ENCODE measurements around the gene SORBS1.

The SORBS1 gene

DNA sequence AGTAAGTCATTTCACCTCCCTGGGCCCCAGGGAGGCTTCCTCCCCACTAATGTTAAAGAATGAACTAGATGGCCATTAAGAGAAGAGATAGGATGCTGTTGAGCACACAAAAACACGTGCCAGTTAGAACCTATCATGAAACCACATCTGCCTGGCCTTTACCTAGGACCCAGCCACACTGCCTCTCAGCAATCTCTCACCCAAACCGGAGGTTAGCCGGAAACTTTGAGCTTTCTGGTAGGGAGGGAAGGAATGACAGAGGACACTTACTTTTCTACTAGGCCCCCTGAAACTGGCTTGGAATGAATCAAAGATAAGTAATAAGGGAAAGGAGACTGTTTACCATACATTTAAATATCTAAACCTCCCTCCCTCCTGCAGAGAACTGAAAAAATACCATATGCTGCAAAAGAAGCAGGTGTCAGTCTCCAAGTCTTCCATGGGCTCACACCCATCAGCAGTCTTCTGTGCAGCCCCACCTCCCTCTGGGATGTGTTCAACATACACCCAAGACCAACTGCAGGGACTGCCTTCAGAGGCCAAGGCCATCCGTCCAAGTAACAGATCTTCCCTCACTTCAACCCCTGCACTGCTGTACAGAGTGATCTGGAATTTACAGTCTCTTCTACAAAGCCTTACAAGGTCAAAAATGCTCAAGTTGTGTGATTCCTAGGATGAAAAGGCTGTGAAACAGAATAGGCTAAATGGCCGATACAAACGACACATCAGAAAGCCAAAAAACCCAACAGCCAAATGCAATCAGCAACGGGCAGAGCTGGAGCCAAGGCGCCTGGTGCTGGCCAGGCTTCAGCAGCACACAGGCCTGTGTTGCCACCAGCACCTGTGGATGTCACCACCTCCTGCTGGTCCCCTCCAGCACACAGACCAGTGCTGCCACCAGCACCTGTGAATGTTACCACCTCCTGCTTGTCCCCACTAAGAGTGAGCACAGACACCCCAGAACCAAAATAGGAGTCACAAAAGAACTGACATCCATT is 42.4 kb downstream of the SORBS1 start:
- Histone ChIP-seq H3K27me3 (ENCODE audit: insufficient read depth, poor library complexity, severe bottlenecking) (no peaks in the 10 kb centered on the region), H3K4me3 (replicated peaks; ENCODE audit: insufficient read depth, low read length) (no peak overlapping the region), H3K27ac (replicated peaks) (no peak overlapping the region)
- DNase-seq (ENCODE audit: low read depth in 1 of 2, low spot score in 1 of 2), result no peak
- TF ChIP-seq POLR2AphosphoS5 (IDR thresholded peaks at IDR 0.05; ENCODE audit: low read depth) (no peak), SPI1 (IDR thresholded peaks at IDR 0.05; ENCODE audit: borderline replicate concordance, low read depth) (no peak), GABPA (IDR thresholded peaks at IDR 0.05; ENCODE audit: low read depth) (no peak)
- TF ChIP-seq, protein P1, sequence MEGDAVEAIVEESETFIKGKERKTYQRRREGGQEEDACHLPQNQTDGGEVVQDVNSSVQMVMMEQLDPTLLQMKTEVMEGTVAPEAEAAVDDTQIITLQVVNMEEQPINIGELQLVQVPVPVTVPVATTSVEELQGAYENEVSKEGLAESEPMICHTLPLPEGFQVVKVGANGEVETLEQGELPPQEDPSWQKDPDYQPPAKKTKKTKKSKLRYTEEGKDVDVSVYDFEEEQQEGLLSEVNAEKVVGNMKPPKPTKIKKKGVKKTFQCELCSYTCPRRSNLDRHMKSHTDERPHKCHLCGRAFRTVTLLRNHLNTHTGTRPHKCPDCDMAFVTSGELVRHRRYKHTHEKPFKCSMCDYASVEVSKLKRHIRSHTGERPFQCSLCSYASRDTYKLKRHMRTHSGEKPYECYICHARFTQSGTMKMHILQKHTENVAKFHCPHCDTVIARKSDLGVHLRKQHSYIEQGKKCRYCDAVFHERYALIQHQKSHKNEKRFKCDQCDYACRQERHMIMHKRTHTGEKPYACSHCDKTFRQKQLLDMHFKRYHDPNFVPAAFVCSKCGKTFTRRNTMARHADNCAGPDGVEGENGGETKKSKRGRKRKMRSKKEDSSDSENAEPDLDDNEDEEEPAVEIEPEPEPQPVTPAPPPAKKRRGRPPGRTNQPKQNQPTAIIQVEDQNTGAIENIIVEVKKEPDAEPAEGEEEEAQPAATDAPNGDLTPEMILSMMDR (IDR thresholded peaks at IDR 0.05; ENCODE audit: insufficient read depth, low read length), result no peak
- TF ChIP-seq, protein P2, sequence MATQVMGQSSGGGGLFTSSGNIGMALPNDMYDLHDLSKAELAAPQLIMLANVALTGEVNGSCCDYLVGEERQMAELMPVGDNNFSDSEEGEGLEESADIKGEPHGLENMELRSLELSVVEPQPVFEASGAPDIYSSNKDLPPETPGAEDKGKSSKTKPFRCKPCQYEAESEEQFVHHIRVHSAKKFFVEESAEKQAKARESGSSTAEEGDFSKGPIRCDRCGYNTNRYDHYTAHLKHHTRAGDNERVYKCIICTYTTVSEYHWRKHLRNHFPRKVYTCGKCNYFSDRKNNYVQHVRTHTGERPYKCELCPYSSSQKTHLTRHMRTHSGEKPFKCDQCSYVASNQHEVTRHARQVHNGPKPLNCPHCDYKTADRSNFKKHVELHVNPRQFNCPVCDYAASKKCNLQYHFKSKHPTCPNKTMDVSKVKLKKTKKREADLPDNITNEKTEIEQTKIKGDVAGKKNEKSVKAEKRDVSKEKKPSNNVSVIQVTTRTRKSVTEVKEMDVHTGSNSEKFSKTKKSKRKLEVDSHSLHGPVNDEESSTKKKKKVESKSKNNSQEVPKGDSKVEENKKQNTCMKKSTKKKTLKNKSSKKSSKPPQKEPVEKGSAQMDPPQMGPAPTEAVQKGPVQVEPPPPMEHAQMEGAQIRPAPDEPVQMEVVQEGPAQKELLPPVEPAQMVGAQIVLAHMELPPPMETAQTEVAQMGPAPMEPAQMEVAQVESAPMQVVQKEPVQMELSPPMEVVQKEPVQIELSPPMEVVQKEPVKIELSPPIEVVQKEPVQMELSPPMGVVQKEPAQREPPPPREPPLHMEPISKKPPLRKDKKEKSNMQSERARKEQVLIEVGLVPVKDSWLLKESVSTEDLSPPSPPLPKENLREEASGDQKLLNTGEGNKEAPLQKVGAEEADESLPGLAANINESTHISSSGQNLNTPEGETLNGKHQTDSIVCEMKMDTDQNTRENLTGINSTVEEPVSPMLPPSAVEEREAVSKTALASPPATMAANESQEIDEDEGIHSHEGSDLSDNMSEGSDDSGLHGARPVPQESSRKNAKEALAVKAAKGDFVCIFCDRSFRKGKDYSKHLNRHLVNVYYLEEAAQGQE (IDR thresholded peaks at IDR 0.05; ENCODE audit: insufficient replicate concordance, low read depth), result no peak

DNA sequence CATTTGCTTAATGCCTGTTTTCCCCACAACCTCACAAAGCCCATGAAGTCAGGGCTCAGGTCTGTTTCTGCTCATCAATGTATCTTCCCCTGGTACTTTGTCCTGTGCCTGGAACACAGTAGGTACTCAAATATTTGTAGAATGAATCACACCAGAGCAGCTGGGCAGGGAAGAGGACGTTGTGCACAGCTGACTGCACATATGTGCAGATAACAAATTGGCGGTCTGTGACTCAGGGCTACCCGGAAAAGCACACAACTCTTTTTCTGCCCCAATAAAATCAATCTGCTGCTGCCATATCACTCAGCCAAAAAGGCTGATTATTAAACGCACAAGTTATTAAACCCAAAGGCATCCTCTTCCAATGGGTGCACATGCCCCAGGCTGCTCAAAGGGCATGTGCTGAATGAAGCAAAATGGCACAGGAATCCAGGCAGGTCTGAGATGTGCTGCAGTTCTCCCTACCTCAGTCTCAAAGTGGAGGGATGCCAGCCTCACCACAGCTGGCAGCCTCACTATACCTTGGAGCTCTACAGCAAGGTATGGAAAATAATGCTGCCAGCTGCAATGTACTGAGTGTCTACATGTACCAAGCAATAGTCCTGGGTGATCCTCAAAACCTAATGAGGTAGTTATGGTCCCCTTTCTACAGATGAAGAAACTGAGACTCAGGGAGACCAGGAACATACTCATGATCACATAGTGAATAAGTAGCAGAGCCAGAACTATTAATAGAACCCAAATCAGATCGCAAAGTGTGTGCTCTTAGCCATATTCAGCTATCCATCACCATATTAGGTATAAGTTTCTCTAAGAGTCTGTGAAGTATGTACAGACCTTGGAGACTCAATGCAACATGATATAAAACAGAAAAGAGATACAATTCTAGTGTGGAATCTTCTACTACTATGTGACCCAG is 43.4 kb downstream of the SORBS1 start:
- H3K27me3 ChIP-seq (ENCODE audit: insufficient read depth, poor library complexity, severe bottlenecking), result no peaks in the 10 kb centered on the region

More for the DNA sequence above, 43.4 kb downstream of the SORBS1 start:
- H3K27ac ChIP-seq (replicated peaks), result no peak overlapping the region
- DNase-seq (ENCODE audit: low read depth in 1 of 2, low spot score in 1 of 2), result no peak
- no peak overlapping the region for H3K4me3 ChIP-seq (replicated peaks; ENCODE audit: insufficient read depth, low read length)
- TF ChIP-seq GABPA (IDR thresholded peaks at IDR 0.05; ENCODE audit: low read depth) (no peak), SPI1 (IDR thresholded peaks at IDR 0.05; ENCODE audit: borderline replicate concordance, low read depth) (no peak), POLR2AphosphoS5 (IDR thresholded peaks at IDR 0.05; ENCODE audit: low read depth) (no peak)
- TF ChIP-seq, protein P2 (IDR thresholded peaks at IDR 0.05; ENCODE audit: insufficient replicate concordance, low read depth), result no peak
- TF ChIP-seq, protein P1 (IDR thresholded peaks at IDR 0.05; ENCODE audit: insufficient read depth, low read length), result no peak
